B cell (primary cell): ENCODE measurements around the gene BABAM2.

Experiments used
- CTCF ChIP-seq: fragments of 200-600 bp; IDR thresholded peaks from one replicate; pipeline ENCODE4 v1.8.0; 2022; ENCODE audit warnings: antibody characterized with exemption, mild to moderate bottlenecking
- EZH2 ChIP-seq: IDR thresholded peaks from 2 replicates; pipeline ENCODE4 v1.6.1; 2012; ENCODE audit warnings: borderline replicate concordance, low read depth, mild to moderate bottlenecking, moderate library complexity, low read length; ENCODE audit not compliant: insufficient read depth, poor library complexity, severe bottlenecking

- TF ChIP-seq CTCF (no peak), EZH2 (no peak)
Measured at GRCh38 chr2:27956888-27957287, 66.4 kb downstream of the BABAM2 start.
